ENCODE results near the gene TM4SF20. TPM values are rescaled to one million over a fixed set of nuclear protein-coding genes. Genes with fewer than 3 reads are reported as not detected.
A peak's percentile ranks its signal among the peaks of the same experiment; 100 is the strongest.

TM4SF20 gene
- total and polyA plus RNA-seq, 10 of the 15 experiments (the other 5 are each of a cell fraction or from before 2014, with no cell fraction given), result 0.04 to 0.07 TPM; not detected in 8

GRCh38 chr2:227324995-227325838 lies 53.9 kb downstream of the TM4SF20 start, which contains the start of gene MFF (continued):
- TF ChIP-seq SIX5 (IDR thresholded peaks at IDR 0.05; ENCODE audit: low read depth, low read length, severe bottlenecking) (peak; percentile 73), MLLT1 (IDR thresholded peaks at IDR 0.05) (peak; percentile 99), SMAD5 (IDR thresholded peaks at IDR 0.05; ENCODE audit: low read depth) (peak; percentile 37; the same call in 1 of the 2 replicates), NRF1 (conservative IDR thresholded peaks at IDR 0.05; ENCODE audit: low read depth, low read length) (no peak), PAX8 (IDR thresholded peaks at IDR 0.05) (0 out of 2 replicates have a peak, but pooled peaks have one; percentile 92), TCF7 (IDR thresholded peaks at IDR 0.05; ENCODE audit: borderline replicate concordance) (peak; percentile 87; the same call in 1 of the 2 replicates), RELB (IDR thresholded peaks at IDR 0.05; ENCODE audit: low read depth) (peak; percentile 66; the same call in 1 of the 2 replicates), CBX5 (IDR thresholded peaks at IDR 0.05; ENCODE audit: low read depth) (peak; percentile 86), HDGF (IDR thresholded peaks at IDR 0.05) (no peak), SMARCA5 (IDR thresholded peaks at IDR 0.05) (0 out of 2 replicates have a peak, but pooled peaks have one; percentile 54), KLF5 (IDR thresholded peaks at IDR 0.05; ENCODE audit: partially characterized antibody) (peak; percentile 90), BCL11A (IDR thresholded peaks at IDR 0.05; ENCODE audit: low read depth, low read length) (peak; percentile 37; the same call in 1 of the 2 replicates), SUPT20H (IDR thresholded peaks at IDR 0.05; ENCODE audit: borderline replicate concordance, control insufficient read depth, low read depth, low read length) (no peak), MEF2A (IDR thresholded peaks at IDR 0.05; ENCODE audit: insufficient read depth, low read depth, low read length) (0 out of 2 replicates have a peak, but pooled peaks have one; percentile 58), ATF2 (IDR thresholded peaks at IDR 0.05; ENCODE audit: low read length) (no peak), MTA2 (IDR thresholded peaks at IDR 0.05; ENCODE audit: low read depth) (peak; percentile 83), RELA (IDR thresholded peaks at IDR 0.05; ENCODE audit: borderline replicate concordance, partially characterized antibody) (peak; percentile 82), CEBPZ (IDR thresholded peaks at IDR 0.05; ENCODE audit: low read depth, low read length) (no peak)
- TF ChIP-seq, protein P1, sequence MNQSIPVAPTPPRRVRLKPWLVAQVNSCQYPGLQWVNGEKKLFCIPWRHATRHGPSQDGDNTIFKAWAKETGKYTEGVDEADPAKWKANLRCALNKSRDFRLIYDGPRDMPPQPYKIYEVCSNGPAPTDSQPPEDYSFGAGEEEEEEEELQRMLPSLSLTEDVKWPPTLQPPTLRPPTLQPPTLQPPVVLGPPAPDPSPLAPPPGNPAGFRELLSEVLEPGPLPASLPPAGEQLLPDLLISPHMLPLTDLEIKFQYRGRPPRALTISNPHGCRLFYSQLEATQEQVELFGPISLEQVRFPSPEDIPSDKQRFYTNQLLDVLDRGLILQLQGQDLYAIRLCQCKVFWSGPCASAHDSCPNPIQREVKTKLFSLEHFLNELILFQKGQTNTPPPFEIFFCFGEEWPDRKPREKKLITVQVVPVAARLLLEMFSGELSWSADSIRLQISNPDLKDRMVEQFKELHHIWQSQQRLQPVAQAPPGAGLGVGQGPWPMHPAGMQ (IDR thresholded peaks at IDR 0.05; ENCODE audit: borderline replicate concordance), result no peak; the same call in 1 of the 2 replicates

All from GM12878 (cell line).